ENCODE results near the gene LRRC10.
A peak's percentile ranks its signal among the peaks of the same experiment; 100 is the strongest.

The LRRC10 gene

DNA sequence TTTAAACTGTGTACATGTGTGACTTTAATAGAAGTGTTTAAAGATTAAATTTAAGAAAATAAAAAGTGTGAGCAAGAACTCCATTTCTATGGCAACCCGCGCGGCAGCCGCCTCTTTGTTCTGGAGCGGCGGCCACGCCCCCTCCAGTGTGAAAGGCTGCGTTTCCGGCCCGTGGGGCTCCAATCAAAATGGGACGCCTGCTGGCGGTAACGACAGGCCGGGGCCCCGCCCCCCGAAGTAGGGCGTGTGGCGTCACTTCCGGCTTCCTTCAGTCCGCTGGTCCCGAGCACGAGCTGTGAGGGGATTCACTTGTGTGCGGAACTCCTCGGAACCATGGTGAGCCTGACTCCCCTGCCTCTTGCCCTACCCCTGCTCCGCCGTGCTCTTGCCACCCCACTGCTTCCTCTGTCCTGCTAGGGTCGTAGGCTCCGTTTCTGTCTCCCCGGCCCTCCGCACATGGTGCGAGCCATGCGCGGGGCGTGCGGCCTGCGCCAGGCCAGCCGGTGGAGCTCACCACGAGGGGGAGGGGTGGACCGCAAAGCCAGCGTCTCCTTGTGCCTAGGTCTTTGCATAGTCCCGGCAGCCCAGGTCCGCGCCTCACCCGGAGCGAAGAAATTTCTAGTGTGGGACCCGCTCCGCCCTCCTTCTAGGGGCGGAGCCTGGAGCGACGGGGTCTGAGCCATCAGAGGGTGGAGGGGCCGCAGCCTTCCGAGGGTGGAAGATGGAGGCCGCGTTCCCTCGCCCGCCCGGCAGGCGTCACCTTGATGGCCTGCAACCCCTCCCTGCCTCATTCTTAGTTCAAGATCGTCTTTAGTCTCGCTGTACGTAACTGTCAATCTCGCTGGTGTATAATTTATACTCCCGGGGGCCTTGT lies 25.3 kb downstream of the LRRC10 start, which contains the start of gene CCT2 (continued):
- TF ChIP-seq ZNF518A (tag by site-specific recombination; conservative IDR thresholded peaks at IDR 0.05; ENCODE audit: low read depth) (peak; percentile 68), ZNF629 (tag by site-specific recombination; IDR thresholded peaks at IDR 0.05) (peak; percentile 88), ZBTB11 (tag by site-specific recombination; conservative IDR thresholded peaks at IDR 0.05; ENCODE audit: low read depth) (peak; percentile 96), ZNF324 (tag by site-specific recombination; IDR thresholded peaks at IDR 0.05) (peak; percentile 74; the same call in 1 of the 2 replicates), ZNF155 (tag by site-specific recombination; IDR thresholded peaks at IDR 0.05) (no peak), ZNF639 (tag by site-specific recombination; IDR thresholded peaks at IDR 0.05) (peak; percentile 39; the same call in 1 of the 2 replicates), ZNF830 (tag by site-specific recombination; IDR thresholded peaks at IDR 0.05; ENCODE audit: low read depth) (no peak), YY1 (tag by site-specific recombination; IDR thresholded peaks at IDR 0.05) (peak; percentile 27; the same call in 1 of the 2 replicates), ZNF658 (tag by site-specific recombination; IDR thresholded peaks at IDR 0.05) (no peak), ZNF791 (tag by site-specific recombination; IDR thresholded peaks at IDR 0.05) (no peak), ZNF2 (tag by site-specific recombination; IDR thresholded peaks at IDR 0.05) (peak; percentile 95), REPIN1 (tag by site-specific recombination; IDR thresholded peaks at IDR 0.05; ENCODE audit: low read depth) (peak; percentile 85), IKZF3 (tag by site-specific recombination; IDR thresholded peaks at IDR 0.05) (no peak), ZBTB17 (tag by site-specific recombination; IDR thresholded peaks at IDR 0.05) (peak; percentile 90), HOXD13 (CRISPR knock-in tag; IDR thresholded peaks at IDR 0.05; ENCODE audit: borderline replicate concordance) (0 out of 2 replicates have a peak, but pooled peaks have one; percentile 31), ZNF366 (tag by site-specific recombination; conservative IDR thresholded peaks at IDR 0.05) (no peak), ZSCAN30 (tag by site-specific recombination; IDR thresholded peaks at IDR 0.05) (peak; percentile 23; the same call in 1 of the 2 replicates), SP7 (tag by site-specific recombination; IDR thresholded peaks at IDR 0.05) (peak; percentile 88)
- TF ChIP-seq, protein P1, sequence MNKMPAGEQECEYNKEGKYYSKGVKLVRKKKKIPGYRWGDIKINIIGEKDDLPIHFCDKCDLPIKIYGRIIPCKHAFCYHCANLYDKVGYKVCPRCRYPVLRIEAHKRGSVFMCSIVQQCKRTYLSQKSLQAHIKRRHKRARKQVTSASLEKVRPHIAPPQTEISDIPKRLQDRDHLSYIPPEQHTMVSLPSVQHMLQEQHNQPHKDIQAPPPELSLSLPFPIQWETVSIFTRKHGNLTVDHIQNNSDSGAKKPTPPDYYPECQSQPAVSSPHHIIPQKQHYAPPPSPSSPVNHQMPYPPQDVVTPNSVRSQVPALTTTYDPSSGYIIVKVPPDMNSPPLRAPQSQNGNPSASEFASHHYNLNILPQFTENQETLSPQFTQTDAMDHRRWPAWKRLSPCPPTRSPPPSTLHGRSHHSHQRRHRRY (tag by site-specific recombination; IDR thresholded peaks at IDR 0.05) = no peak
- TF ChIP-seq, protein P2, sequence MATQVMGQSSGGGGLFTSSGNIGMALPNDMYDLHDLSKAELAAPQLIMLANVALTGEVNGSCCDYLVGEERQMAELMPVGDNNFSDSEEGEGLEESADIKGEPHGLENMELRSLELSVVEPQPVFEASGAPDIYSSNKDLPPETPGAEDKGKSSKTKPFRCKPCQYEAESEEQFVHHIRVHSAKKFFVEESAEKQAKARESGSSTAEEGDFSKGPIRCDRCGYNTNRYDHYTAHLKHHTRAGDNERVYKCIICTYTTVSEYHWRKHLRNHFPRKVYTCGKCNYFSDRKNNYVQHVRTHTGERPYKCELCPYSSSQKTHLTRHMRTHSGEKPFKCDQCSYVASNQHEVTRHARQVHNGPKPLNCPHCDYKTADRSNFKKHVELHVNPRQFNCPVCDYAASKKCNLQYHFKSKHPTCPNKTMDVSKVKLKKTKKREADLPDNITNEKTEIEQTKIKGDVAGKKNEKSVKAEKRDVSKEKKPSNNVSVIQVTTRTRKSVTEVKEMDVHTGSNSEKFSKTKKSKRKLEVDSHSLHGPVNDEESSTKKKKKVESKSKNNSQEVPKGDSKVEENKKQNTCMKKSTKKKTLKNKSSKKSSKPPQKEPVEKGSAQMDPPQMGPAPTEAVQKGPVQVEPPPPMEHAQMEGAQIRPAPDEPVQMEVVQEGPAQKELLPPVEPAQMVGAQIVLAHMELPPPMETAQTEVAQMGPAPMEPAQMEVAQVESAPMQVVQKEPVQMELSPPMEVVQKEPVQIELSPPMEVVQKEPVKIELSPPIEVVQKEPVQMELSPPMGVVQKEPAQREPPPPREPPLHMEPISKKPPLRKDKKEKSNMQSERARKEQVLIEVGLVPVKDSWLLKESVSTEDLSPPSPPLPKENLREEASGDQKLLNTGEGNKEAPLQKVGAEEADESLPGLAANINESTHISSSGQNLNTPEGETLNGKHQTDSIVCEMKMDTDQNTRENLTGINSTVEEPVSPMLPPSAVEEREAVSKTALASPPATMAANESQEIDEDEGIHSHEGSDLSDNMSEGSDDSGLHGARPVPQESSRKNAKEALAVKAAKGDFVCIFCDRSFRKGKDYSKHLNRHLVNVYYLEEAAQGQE (tag by site-specific recombination; IDR thresholded peaks at IDR 0.05) = peak; percentile 37; the same call in 1 of the 2 replicates
- TF ChIP-seq, protein P3, sequence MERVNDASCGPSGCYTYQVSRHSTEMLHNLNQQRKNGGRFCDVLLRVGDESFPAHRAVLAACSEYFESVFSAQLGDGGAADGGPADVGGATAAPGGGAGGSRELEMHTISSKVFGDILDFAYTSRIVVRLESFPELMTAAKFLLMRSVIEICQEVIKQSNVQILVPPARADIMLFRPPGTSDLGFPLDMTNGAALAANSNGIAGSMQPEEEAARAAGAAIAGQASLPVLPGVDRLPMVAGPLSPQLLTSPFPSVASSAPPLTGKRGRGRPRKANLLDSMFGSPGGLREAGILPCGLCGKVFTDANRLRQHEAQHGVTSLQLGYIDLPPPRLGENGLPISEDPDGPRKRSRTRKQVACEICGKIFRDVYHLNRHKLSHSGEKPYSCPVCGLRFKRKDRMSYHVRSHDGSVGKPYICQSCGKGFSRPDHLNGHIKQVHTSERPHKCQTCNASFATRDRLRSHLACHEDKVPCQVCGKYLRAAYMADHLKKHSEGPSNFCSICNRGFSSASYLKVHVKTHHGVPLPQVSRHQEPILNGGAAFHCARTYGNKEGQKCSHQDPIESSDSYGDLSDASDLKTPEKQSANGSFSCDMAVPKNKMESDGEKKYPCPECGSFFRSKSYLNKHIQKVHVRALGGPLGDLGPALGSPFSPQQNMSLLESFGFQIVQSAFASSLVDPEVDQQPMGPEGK (tag by site-specific recombination; IDR thresholded peaks at IDR 0.05) = peak; percentile 50
